Cardiac fibroblast (primary cell): ENCODE results near the gene STXBP4.

ENCODE experiments used
- DNase-seq, 2 donors: peaks; one replicate each; pipeline versions ENCODE4 v3.0.0 to v3.0.0-alpha.2; 2010; ENCODE audit warnings: low read depth in 2 of 2
- H3K4me3 ChIP-seq, 2 donors: replicated peaks in 1 of 2; 1 replicate in 1 of 2; 2 replicates in 1 of 2; pipeline ENCODE4 v1.5.1; 2011; ENCODE audit warnings: low read depth in 2 of 2, low read length in 2 of 2, mild to moderate bottlenecking in 2 of 2, moderate library complexity in 1 of 2
- TF ChIP-seq, protein P1 (sequence below): IDR thresholded peaks from one replicate; pipeline ENCODE4 v1.5.1; 2011; ENCODE audit warnings: low read depth, mild to moderate bottlenecking, low read length, inconsistent platforms

The STXBP4 gene

DNA sequence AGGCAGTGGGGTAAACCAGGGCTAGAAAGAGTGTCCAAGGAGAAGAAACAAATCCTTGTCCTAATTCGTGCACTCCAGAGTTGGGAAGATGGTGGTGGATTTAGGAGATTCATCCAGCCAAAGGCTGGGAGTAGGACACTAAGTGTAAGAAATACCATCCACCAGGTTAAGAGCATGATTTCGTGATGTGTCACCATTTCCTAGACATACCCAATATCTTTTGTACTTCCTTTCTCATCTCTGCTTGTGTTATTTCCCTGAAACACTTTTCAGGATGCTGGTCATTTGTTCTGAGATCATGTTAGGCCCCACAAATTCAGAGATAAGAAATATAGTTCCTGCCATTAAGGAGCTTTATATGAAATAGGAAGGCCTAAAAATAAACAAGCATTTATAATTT lies 189.9 kb downstream of the STXBP4 start:
- no peak overlapping the region for H3K4me3 ChIP-seq
- peak in 1 of 2 donors; percentile 53 for DNase-seq
- TF ChIP-seq, protein P1, sequence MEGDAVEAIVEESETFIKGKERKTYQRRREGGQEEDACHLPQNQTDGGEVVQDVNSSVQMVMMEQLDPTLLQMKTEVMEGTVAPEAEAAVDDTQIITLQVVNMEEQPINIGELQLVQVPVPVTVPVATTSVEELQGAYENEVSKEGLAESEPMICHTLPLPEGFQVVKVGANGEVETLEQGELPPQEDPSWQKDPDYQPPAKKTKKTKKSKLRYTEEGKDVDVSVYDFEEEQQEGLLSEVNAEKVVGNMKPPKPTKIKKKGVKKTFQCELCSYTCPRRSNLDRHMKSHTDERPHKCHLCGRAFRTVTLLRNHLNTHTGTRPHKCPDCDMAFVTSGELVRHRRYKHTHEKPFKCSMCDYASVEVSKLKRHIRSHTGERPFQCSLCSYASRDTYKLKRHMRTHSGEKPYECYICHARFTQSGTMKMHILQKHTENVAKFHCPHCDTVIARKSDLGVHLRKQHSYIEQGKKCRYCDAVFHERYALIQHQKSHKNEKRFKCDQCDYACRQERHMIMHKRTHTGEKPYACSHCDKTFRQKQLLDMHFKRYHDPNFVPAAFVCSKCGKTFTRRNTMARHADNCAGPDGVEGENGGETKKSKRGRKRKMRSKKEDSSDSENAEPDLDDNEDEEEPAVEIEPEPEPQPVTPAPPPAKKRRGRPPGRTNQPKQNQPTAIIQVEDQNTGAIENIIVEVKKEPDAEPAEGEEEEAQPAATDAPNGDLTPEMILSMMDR: no peak

DNA sequence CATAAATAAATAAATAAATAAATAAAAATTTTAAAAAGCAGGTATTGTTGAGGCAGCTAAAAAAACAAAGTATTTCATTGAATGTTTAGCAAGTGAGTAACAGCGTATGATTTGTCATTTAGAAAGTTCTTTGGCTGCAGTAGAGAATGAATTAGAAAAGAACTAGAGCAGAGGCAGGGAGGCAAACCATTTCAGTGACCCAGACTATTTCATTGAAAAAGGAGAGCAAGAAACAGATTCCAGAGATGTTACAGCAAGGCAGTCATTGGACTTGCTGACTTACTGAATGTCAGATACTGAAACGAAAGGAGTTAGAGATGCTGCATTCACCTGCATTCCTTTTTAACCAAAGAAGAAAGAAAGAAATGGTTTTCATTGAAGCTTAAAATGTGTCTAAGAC lies 190.7 kb downstream of the STXBP4 start:
- no peak overlapping the region for H3K4me3 ChIP-seq
- TF ChIP-seq, protein P1: no peak
- peak in 1 of 2 donors; percentile 54 for DNase-seq

DNA sequence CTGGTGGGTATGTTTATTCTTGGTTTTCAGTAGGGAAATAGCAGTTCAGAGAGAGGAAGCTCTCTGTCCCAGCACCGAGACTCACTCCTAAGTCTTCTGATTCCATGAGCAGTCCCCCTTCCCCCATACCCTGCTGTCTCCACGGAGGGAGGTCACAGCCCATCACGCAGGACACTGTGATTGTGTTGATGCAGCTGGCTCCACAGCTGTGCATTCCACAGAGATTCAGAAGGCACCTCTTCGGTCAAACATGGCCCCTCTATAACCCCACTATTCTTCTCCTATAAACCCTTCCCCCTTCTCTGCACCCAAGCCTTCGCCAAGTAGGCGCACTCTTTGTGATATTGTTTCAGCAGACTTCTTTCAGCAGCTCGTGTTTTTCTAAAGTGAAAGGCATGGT lies 191.9 kb downstream of the STXBP4 start:
- no peak for DNase-seq
- TF ChIP-seq, protein P1: no peak
- no peak overlapping the region for H3K4me3 ChIP-seq

DNA sequence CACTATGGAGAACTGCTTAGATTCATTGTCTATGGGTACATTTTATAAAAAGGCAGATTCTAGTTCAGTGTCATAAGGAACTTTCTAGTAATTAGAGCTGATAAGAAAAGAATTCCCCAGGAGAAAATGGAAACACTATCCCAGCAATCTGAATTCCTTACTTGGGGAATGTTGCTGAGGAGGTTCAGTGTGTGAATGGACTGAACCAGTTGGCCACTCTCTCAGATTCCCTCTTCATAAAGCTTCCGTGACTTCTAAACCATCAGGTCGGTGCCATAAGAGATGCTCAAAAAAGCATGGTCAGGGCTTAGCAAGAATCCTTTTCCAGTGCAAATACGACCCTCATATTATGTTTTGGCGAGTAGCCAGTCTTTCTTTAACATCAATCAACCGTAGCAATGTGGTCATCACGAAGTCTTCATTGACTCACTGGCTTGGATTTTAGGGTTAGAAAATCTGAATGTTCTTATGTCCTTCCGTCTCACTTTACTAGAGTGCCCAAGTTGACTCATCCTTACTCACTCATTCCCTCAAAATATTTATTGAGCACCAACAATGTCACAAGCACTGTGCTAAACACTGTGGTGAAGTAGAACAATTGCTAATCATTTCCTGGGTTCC lies 193.5 kb downstream of the STXBP4 start:
- TF ChIP-seq, protein P1: no peak
- no peak overlapping the region for H3K4me3 ChIP-seq
- DNase-seq: peak; percentile 33 to 94

DNA sequence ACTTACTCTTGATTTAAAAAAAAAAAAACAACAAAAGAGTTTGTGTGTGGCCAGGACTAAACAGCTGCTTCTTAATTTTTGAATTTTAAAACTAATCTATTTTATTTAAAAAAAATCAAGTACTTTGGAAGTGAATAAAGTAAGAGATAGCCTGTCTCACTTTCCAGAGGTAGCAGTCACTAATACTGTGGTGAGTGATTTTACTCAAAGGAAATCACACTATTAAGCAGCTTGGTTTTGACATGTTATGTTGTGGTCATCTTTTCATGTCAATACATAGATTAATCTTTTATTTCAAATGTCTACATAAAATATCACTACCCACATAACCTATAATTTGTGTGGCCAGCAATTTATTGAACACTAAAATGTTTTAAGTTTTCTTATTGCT lies 194.0 kb downstream of the STXBP4 start:
- TF ChIP-seq, protein P1: no peak
- DNase-seq: no peak
- H3K4me3 ChIP-seq: no peak overlapping the region

DNA sequence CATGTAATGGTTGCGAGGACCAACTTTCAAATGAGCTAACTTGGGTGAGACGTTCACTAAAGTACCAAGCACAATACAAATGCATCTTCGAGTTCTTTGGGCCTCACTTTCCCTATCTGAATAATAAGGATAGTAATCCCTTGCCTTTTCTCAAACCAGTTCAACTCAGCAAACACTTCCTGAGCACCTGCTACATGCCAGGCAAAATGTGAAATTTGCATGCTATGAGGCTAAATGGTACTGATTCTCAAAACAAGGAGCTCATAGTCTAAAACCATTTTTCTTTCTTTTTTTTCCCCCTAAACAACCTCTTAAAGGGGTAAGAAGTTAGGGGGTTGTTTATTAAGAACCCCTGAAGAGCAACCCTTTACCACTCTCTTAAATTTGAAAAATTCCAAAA lies 194.8 kb downstream of the STXBP4 start:
- TF ChIP-seq, protein P1: no peak
- no peak for DNase-seq
- no peak overlapping the region for H3K4me3 ChIP-seq

DNA sequence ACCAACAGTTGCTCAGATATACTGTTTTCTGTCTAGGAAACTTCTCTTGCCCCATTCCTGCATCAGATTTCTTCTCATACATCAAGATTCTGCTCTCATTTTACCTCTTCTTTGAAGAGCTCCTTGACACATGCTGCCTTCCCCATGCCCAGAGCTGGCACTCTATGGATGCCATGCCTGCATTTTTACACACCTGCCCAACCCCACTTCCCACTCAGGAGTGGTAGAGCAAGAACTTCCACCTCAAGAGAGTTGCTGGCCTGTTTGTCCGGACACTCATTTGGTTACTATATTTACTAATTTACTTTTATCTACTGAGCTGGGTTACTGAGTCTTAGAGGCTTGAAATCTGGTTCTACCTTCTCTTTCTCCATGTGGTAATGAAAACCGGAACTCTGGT lies 197.9 kb downstream of the STXBP4 start:
- H3K4me3 ChIP-seq: no peak overlapping the region
- DNase-seq: no peak
- TF ChIP-seq, protein P1: no peak
